Endothelial cell of umbilical vein (primary cell): ENCODE results near the gene SPATA31D3. TPM values are rescaled to one million over a fixed set of nuclear protein-coding genes. Genes with fewer than 3 reads are reported as not detected.

Experiments
- BruUV-seq: library from RNA; stranded (reverse); fragments of 400-500 nt; replicated peaks from 2 replicates; lab custom pipeline; 2021; lab: Mats Ljungman, UMichigan
- CTCF ChIA-PET: fragments of 300-600, 350-600 bp; sonication (Branson Sonifier 250); formaldehyde crosslinking; loops from one replicate; lab custom pipeline; 2021; ENCODE audit warnings: antibody characterized with exemption, inconsistent platforms; lab: Charles Lee
- POLR2A ChIA-PET: fragments of 300-600, 350-600 bp; sonication (Branson Sonifier 250); formaldehyde crosslinking; loops from one replicate; lab custom pipeline; 2021; ENCODE audit warnings: antibody characterized with exemption, inconsistent platforms; lab: Charles Lee
- DNase-seq: peaks from one replicate; pipeline ENCODE4 v3.0.0-alpha.2; 2011; ENCODE audit warnings: low read depth, low spot score
- FAIRE-seq: peaks from 2 replicates; lab custom pipeline; 2011; peaks lifted over from hg19 to GRCh38; lab: Jason Lieb, UNC
- H2AFZ ChIP-seq: 2 replicates; pipeline ENCODE4 v1.6.0; 2012; ENCODE audit warnings: low read depth, low read length, control low read depth, inconsistent platforms
- H3K27ac ChIP-seq: 2 replicates; pipeline ENCODE4 v1.5.1; 2011; ENCODE audit warnings: low read depth, mild to moderate bottlenecking, control low read depth, low read length, moderate library complexity; ENCODE audit not compliant: insufficient read depth
- H3K27me3 ChIP-seq, 2 experiments: 2 replicates each; pipeline versions ENCODE4 v1.6.0 to v1.6.1; 2011; ENCODE audit warnings: low read length in 2 of 2, mixed read lengths in 1 of 2; ENCODE audit not compliant: control insufficient read depth in 2 of 2, insufficient read depth in 2 of 2
- H3K36me3 ChIP-seq, 2 experiments: 2 replicates in 1 of 2; 3 replicates in 1 of 2; pipeline ENCODE4 v1.5.1; 2011; ENCODE audit warnings: low read length in 2 of 2, mild to moderate bottlenecking in 1 of 2, moderate library complexity in 1 of 2; ENCODE audit not compliant: control insufficient read depth in 2 of 2, insufficient read depth in 2 of 2; ENCODE audit errors: extremely low read depth in 1 of 2
- H3K4me1 ChIP-seq: 3 replicates; pipeline ENCODE4 v1.5.1; 2011; ENCODE audit warnings: mild to moderate bottlenecking, low read length; ENCODE audit not compliant: control insufficient read depth, insufficient read depth; ENCODE audit errors: extremely low read depth
- H3K4me2 ChIP-seq: 2 replicates; pipeline ENCODE4 v1.6.1; 2011; ENCODE audit warnings: low read length, control low read depth, mixed read lengths; ENCODE audit not compliant: insufficient read depth
- H3K4me3 ChIP-seq, 3 experiments: fragments of 200-600 bp in 1 of 3; sonication (generic), shearing (Covaris generic) in 1 of 3; replicated peaks in 1 of 3; 2 replicates each; pipeline ENCODE4 v1.5.1; 2011 to 2016; ENCODE audit warnings: control low read depth in 3 of 3, low read length in 3 of 3, mild to moderate bottlenecking in 2 of 3, inconsistent platforms in 1 of 3, low read depth in 1 of 3, moderate library complexity in 1 of 3; ENCODE audit not compliant: insufficient read depth in 1 of 3
- H3K79me2 ChIP-seq: 2 replicates; pipeline ENCODE4 v1.6.0; 2012; ENCODE audit warnings: low read length, inconsistent platforms; ENCODE audit not compliant: control insufficient read depth, insufficient read depth
- H3K9ac ChIP-seq: replicated peaks from 2 replicates; pipeline ENCODE3; 2011; ENCODE audit warnings: low read length, control low read depth; ENCODE audit not compliant: insufficient read depth; ENCODE audit errors: extremely low read depth
- H3K9me1 ChIP-seq: replicated peaks from 3 replicates; pipeline ENCODE4 v1.6.0; 2011; ENCODE audit warnings: mild to moderate bottlenecking, low read length; ENCODE audit not compliant: control insufficient read depth, insufficient read depth; ENCODE audit errors: extremely low read depth
- H3K9me3 ChIP-seq: replicated peaks from 2 replicates; pipeline ENCODE4 v1.5.1; 2012; ENCODE audit warnings: low read length, inconsistent platforms; ENCODE audit not compliant: control insufficient read depth, insufficient read depth
- H4K20me1 ChIP-seq: replicated peaks from 2 replicates; pipeline ENCODE3; 2011; ENCODE audit warnings: mild to moderate bottlenecking, low read length; ENCODE audit not compliant: control insufficient read depth, insufficient read depth; ENCODE audit errors: extremely low read depth
- EZH2 ChIP-seq: IDR thresholded peaks from 2 replicates; pipeline ENCODE4 v1.6.1; 2012; ENCODE audit warnings: borderline replicate concordance, low read depth, mild to moderate bottlenecking, moderate library complexity, low read length, inconsistent platforms; ENCODE audit not compliant: severe bottlenecking
- FOS ChIP-seq: IDR thresholded peaks from 2 replicates; pipeline ENCODE4 v1.6.1; 2011; ENCODE audit warnings: mild to moderate bottlenecking, low read length, moderate library complexity, borderline replicate concordance; ENCODE audit not compliant: insufficient read depth
- GATA2 ChIP-seq: IDR thresholded peaks from 2 replicates; pipeline ENCODE4 v1.7.0; 2011; ENCODE audit warnings: low read depth, mild to moderate bottlenecking, moderate library complexity, mixed read lengths, low read length; ENCODE audit not compliant: insufficient read length, insufficient read depth
- JUN ChIP-seq: IDR thresholded peaks from 2 replicates; pipeline ENCODE4 v1.6.1; 2011; ENCODE audit warnings: borderline replicate concordance, low read depth; ENCODE audit not compliant: insufficient read length, insufficient read depth
- MYC ChIP-seq: IDR thresholded peaks from one replicate; pipeline ENCODE4 v1.6.1; 2011; ENCODE audit warnings: mild to moderate bottlenecking, low read depth, low read length
- POLR2A ChIP-seq: IDR thresholded peaks from 2 replicates; pipeline ENCODE4 v1.6.1; 2012; ENCODE audit warnings: low read depth, mild to moderate bottlenecking, control low read depth, low read length
- POLR2AphosphoS5 ChIP-seq: IDR thresholded peaks from 2 replicates; pipeline ENCODE4 v1.6.1; 2012; ENCODE audit warnings: low read depth, mild to moderate bottlenecking, control low read depth, low read length, moderate library complexity; ENCODE audit not compliant: insufficient read depth
- dilution Hi-C: fragments of 300-500 bp; cut with MboI; formaldehyde crosslinking; loops from one replicate; pipeline ENCODE4 v1.15.0; 2019; ENCODE audit warnings: low sequenced_read_pairs; ENCODE audit not compliant: extremely low pct_ligation_motif_present
- intact Hi-C: fragments of 100-400 bp; cut with micrococcal nuclease; formaldehyde crosslinking; loops from one replicate; pipeline ENCODE4 v1.10.0; 2022
- polyA plus RNA-seq, 4 experiments: library from polyadenylated mRNA; depleted of rRNA in 3 of 4; stranded (reverse) in 3 of 4; unstranded in 1 of 4; fragments of >200 nt; gene quantifications; 2 replicates each; pipeline versions ENCODE4 v1.2.1 to v1.2.3, GENCODE V29; 2011 to 2012; ENCODE audit warnings: missing spikeins in 1 of 4
- total RNA-seq: library from RNA; stranded (reverse); gene quantifications from 2 replicates; pipeline ENCODE4 v1.2.3, GENCODE V29; 2021
- TF ChIP-seq, protein P1 (sequence below): IDR thresholded peaks from 2 replicates; pipeline ENCODE4 v1.6.1; 2011; ENCODE audit not compliant: insufficient read depth, insufficient read length
- TF ChIP-seq, protein P2 (sequence below), 2 donors: IDR thresholded peaks; 1 replicate in 1 of 2; 2 replicates in 1 of 2; pipeline ENCODE4 v1.5.1; 2011; ENCODE audit warnings: low read length in 2 of 2, mild to moderate bottlenecking in 2 of 2, moderate library complexity in 2 of 2, control low read depth in 1 of 2, inconsistent platforms in 1 of 2, low read depth in 1 of 2; ENCODE audit not compliant: insufficient read depth in 1 of 2; ENCODE audit errors: extremely low read depth in 1 of 2

Gene SPATA31D3
- total and polyA plus RNA-seq, 2 donors (not counting 3 experiments of a cell fraction or from before 2014, with no cell fraction given), result not detected

DNA sequence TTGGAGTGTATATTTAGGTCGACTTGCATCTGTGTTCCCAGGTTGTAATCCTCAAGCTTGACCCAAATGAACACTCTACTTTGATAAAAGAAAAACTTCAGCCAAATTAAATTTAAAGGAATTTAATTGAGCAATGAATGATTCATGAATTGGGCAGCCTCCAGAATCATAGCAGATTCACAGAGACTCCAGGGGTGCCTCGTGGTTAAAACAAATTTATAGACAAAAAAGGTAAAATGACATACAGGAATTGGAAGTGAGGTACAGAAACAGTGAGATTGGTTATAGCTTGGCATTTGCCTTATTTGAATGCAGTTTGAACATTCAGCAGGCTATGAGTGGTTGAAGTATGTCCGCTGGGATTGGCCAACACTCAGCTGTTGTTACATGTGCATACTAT, 36.6 kb upstream of the SPATA31D3 start:
- CTCF ChIA-PET, result no interaction called here

More for the DNA sequence above, 36.6 kb upstream of the SPATA31D3 start:
- dilution Hi-C loops, result no loop called here
- TF ChIP-seq FOS (no peak), JUN (no peak), MYC (no peak), EZH2 (no peak), GATA2 (no peak), POLR2A (no peak), POLR2AphosphoS5 (no peak)
- TF ChIP-seq, protein P1, sequence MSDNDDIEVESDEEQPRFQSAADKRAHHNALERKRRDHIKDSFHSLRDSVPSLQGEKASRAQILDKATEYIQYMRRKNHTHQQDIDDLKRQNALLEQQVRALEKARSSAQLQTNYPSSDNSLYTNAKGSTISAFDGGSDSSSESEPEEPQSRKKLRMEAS, result no peak
- TF ChIP-seq, protein P2, sequence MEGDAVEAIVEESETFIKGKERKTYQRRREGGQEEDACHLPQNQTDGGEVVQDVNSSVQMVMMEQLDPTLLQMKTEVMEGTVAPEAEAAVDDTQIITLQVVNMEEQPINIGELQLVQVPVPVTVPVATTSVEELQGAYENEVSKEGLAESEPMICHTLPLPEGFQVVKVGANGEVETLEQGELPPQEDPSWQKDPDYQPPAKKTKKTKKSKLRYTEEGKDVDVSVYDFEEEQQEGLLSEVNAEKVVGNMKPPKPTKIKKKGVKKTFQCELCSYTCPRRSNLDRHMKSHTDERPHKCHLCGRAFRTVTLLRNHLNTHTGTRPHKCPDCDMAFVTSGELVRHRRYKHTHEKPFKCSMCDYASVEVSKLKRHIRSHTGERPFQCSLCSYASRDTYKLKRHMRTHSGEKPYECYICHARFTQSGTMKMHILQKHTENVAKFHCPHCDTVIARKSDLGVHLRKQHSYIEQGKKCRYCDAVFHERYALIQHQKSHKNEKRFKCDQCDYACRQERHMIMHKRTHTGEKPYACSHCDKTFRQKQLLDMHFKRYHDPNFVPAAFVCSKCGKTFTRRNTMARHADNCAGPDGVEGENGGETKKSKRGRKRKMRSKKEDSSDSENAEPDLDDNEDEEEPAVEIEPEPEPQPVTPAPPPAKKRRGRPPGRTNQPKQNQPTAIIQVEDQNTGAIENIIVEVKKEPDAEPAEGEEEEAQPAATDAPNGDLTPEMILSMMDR (IDR thresholded peaks at IDR 0.05; ENCODE audit: extremely low read depth in 1 of 2, insufficient read depth in 1 of 2, low read depth in 1 of 2, low read length in 2 of 2), result no peak
- Histone ChIP-seq H3K9me3 (no peaks in the 10 kb centered on the region), H3K4me2 (no peak overlapping the region), H2AFZ (no peak overlapping the region), H3K9ac (no peak overlapping the region), H3K4me1 (no peaks in the 10 kb centered on the region), H3K4me3 (no peak overlapping the region), H4K20me1 (no peaks in the 10 kb centered on the region), H3K36me3 (no peaks in the 10 kb centered on the region), H3K27ac (no peak overlapping the region), H3K9me1 (no peaks in the 10 kb centered on the region), H3K79me2 (no peaks in the 10 kb centered on the region), H3K27me3 (no peaks in the 10 kb centered on the region)
- no peak for FAIRE-seq
- intact Hi-C loops, result no loop called here
- DNase-seq, result no peak
- BruUV-seq, result no TSS peak
- POLR2A ChIA-PET, result no interaction called here
